Thoracic aorta endothelial cell (primary cell): ENCODE results near the gene ZNF581. TPM values are rescaled to one million over a fixed set of nuclear protein-coding genes. Genes with fewer than 3 reads are reported as not detected.

Experiments
- total RNA-seq: library from RNA; depleted of rRNA; stranded (reverse); fragments of >200 nt; gene quantifications from 2 replicates; pipeline ENCODE4 v1.2.3, GENCODE V29; 2012

ZNF581 gene, protein sequence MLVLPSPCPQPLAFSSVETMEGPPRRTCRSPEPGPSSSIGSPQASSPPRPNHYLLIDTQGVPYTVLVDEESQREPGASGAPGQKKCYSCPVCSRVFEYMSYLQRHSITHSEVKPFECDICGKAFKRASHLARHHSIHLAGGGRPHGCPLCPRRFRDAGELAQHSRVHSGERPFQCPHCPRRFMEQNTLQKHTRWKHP
- 16.4 and 16.7 TPM in 2 replicates for total RNA-seq

DNA sequence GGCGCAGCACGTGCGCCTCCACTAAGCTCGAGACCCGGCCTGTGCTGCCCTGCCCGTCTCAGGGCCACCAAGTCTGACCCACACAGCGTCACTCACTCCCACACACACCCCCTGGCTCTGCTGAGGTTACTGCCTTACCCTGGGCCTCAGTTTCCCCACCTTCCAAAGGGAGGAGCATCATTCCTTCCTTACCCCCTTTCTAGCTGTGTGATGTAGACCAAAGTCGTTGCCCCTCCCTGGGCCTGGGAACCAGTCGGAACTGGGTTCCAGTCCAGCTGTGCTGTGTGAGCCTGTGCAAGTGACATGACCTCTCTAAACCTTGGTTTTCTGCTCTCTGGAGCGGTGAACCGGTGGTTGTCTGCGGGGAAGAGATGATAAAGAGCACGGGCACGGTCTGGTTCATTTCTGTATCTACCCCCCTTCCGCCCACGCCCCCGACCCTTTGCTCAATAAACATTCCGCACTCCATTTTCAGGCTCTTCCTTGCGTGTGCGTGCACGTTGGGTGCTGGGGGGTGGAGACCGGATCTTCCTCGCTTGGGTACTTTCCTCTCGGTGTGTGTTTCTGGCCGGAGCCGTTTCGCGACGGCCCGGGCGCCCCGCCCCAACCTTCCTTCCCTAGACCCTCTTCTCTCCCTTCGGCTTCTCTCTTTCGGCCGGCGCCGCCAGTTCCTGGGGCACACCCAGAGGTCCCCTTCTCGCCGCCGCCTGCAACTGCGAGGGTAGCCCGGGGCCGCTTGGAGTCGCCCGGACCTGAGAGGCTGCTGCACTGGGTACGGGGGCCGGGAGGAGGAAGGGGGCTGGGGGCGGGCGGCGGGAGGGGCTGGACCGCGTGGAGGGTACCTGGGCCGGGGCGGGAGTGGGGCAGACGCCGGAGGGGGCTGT, at the start of gene ZNF581:
TSS of gene ZNF581 (plus strand) at position 647 of the 884 bp plus-strand sequence. CDS start 923 bp downstream, outside the sequence.

DNA sequence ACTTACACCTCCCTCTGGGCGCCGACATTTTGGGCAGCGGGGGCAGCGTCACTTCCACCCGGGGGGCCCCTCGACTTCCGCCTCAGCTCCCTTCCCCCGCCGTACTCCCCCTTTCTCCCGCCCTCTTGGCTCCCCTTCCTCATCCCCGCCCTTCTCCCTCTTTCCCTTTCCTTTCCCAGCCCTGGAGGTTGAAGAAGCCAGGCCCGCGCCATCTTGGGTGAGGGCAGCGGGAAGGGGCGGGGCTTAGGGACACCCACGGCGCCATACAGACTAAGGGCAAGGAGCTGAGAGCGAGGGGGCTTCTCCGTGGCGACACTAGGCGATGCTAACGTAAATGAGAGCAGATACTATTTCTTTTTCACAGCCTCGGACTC, 44.0 kb upstream of the ZNF581 start, which contains the start of gene FIZ1:
TSS of gene FIZ1 (minus strand) at position 50 of the 374 bp plus-strand sequence. CDS start 1,652 bp downstream, outside the sequence.

DNA sequence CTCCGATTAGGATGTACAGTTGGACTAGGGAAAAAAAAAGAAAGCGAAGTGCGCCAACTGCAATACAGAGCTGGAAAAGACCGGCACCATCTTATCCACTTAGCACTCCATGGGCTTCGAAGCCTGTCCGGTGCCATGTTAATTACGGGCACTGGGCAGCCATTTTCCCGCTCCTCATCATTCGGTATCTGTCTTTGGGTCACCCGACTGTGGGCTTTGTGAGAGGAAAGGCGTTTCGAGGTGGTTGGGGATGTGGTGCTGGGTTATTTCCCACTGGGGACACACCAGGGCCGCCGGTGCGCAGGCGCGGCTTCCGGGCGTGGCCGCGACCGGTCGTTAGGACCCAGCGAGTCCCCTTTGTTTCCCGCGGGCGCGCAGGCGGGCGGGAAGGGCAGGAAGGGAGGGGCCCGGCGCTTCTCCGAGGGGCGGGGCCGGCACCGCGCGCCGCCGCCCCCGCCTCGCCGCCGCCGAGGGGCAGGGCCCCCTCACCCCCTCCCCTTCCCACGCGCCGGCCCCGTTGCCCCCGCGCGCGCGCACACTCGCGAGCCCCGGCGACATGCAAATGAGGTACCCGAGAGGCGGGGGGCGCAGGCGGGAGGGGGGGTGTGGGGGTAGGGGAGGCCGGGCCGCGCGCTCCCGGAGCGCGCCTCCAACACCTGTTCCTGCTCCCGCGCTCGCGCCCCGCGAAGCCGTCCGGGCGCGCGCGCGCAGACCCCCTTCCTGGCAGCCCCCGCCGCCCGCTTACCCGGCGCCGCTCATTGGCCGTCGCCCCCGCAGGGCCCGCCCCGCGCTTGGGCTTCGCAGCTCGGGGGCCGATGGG, 43.4 kb upstream of the ZNF581 start, which contains the start of gene ZNF524:
TSS of gene ZNF524 (plus strand) at position 447 of the 820 bp plus-strand sequence. CDS start 1,825 bp downstream, outside the sequence.

DNA sequence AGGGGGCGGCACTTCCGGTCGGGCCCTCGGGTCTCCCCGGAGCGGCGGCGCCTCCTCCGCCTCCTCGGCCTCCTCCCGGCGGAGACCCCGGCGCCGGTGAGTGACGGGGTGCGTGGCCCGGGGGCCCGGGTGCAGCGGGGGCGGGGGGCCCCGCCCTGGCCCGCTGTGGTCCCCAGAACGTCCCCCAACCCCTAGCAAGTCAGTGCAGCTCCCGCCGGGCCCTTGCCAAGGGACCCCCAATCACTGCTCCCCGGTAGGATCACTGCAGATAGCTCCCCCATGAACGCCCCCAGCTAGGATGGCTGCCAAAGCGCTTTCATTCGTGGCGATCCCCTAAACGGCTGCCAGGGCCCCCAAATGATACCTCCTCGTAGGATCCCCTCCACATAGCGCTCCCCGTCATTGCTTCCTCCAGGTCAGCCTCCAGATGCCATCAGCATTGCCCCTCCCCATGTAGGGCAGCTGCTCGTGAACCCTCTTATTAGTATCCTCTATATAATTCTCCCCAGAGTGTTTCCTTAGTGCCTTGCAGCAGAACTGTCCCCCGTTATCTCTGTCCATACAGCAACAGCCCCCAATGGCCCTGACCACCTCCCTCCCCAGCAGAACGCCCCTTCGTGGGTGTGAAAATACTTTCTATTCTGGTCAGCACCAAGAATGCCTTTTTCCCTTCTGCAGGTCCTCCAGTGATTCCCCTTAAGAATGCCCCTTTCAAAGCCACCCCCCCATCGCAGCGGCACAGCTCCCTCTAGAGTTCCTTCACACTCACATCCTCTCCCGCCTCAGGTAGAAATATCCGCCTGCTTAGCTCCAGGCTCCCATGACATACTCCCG, 37.6 kb upstream of the ZNF581 start, which contains the start of gene ZNF865:
TSS of gene ZNF865 (plus strand) at position 11 of the 834 bp plus-strand sequence. CDS start 7,972 bp downstream, outside the sequence.

DNA sequence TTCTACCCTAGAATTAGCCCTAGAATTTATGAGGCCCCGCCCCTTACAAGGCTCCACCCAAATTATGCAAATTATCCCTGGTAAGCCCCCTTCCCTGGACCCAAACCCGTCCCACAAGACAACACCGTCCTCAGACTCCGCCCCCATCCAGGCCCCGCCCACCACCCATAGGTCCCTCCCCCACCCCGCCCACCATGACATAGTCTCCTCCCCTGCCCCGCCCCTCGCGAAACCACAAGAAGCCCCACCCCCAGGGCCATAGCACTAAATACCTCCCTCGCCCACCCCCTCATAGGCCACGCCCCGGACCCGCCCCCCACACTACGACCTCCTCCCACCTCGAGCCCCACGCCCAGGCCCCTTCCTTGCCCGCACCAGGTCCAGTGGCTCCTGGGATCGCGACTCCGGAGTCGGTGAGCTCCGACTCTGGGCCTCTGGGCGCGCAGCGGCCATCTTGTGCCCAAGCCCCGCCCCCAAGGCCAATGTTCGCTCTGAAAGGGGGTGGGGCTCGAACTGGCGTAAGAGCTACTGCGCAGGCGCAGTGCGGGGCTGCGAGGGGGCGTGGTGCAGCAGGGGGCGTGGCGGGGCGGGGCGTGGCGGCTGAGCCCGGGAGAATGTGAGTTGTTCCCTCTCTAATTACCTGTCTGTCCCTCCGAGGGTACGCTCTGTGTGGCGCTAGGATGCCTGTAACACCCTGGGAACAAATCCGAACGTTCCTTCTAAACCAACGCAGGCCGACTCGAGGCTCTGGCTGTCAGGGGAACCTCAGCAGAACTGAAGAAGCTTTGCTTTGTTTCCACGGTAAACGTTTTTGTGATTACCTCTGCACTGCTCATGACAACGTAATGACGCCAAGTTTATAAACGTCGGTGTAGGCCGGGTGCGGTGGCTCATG, 19.1 kb upstream of the ZNF581 start, which contains the start of gene ZNF784:
TSS of gene ZNF784 (minus strand) at position 458 of the 895 bp plus-strand sequence. CDS start at position 453, 5 bp downstream.

DNA sequence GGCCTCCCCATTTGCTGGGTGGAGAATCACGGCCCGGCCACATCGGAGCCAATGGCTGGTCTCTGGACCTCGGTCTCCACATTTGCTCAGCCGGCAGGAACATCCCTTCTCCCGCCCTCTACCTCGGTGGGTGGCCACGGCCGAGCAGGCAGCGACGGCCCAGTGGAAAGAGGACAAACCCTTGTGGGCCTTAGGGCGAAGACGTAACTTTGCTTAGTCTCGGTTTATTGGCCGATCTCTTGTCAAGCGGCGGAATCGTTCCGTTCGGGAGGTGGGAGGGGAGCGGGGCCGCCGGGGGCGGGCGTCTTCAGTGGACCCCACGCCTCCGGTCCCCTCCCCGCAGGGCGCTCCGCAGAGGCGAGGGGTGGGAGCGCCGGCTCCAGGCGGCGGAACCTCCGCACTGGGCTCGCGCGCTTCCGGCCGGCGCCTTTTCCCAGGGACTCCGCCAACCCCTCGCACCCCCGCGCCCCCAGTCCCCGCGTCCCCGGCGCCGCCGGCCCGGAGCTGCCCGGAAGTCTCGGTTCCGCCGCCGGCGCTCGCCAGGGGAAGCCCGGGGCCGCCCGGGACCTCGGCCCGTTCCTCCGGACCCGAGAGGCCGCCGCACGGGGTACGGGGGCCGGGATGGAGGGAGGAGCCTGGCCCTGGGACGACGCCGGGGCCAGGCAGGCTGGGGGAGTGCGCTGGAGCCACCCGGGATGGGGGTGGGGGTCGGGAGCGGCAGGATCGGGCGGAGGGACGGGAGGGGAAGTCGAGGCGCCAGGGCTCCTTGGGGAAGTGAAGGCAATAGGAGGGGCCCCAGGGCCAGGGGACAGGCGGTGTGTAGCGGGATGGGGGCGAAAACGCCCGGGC, 2.6 kb upstream of the ZNF581 start, which contains the start of gene ZNF580:
TSS of gene ZNF580 (plus strand) at position 426 of the 849 bp plus-strand sequence. CDS start 1,507 bp downstream, outside the sequence.

DNA sequence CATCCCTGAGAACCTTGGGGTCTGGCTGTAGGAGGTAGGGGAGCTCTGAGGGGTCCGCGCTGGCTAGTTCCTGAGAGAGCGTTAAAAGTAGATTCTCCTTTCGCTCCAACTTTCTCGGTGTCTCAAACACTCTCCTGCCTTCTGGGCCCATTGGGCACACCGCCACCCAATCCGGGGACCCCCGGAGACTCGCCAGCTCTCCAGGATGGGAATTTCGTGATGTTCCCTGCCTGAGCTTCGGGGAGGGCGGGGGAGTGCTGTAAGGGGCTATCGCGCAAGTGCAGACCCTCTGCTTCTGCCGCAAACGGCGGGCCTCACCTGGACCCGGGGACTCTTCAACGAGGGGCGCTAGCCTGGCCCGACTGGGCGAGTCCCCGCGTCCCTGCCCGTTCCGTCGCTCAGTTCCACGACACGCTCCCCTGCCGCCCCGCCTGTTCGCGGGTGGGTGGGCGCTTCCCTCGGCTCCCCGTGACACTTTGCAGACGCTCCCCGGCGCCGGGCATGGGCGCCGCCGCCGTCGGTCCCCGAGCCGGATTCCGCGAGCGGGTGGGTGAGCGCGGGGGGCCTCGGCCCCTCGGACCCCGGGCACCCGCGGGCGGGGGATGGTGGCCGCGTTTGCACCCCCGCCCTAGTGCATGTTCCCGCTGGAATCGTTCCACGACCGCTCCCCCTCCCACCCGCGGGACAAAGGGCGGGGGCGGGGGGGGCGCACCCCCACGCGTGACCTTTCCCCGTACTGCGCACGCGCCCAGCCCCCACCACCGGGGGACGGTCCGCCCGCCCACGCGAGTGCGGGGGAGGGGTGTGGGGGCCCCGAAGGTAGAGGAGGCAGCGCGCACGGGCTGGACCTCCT, 4.5 kb downstream of the ZNF581 start, which contains the start of gene CCDC106:
TSS of gene CCDC106 (plus strand) at position 481 of the 853 bp plus-strand sequence. CDS start 835 bp downstream, outside the sequence.

DNA sequence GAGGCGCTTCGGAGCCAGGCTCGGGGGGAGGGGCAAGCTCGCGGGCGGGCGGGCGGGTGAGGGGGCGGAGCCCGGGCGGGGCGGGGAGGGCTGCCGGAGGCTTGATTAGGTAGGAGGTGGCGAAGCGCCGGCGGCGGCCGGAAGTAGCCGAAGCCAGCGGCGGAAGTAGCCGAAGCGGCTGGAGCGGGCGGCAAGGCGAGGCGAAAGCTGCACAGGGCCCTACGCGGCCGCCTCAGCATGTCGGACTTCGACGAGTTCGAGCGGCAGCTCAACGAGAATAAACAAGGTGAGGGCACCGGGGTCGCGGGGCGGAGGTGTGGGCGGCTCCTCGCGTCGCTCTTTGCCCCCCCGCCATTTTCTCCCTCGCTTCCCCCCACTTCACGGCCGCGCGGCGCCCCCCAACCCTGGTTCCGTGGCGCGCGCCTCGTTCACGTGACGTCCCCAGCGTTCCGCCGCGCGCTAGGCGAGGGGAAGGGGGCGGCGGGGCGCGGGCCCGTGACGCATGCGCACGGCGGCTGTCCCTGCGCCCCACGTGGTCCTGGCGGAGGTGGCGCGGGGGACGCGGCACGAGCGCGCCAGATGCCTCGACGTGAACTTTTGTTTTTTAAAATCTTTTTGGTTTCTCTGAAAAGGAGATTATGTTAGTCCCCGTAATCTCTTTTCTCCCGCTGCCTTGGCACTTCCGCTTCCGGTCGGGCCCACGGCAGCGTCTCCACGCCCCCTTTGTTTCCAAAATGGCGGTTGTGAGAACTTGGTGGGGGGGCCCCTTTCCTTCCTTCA, 11.6 kb downstream of the ZNF581 start, which contains the start of gene U2AF2:
TSS of gene U2AF2 (plus strand) at position 168 of the 780 bp plus-strand sequence. CDS start at position 238, 70 bp downstream.

DNA sequence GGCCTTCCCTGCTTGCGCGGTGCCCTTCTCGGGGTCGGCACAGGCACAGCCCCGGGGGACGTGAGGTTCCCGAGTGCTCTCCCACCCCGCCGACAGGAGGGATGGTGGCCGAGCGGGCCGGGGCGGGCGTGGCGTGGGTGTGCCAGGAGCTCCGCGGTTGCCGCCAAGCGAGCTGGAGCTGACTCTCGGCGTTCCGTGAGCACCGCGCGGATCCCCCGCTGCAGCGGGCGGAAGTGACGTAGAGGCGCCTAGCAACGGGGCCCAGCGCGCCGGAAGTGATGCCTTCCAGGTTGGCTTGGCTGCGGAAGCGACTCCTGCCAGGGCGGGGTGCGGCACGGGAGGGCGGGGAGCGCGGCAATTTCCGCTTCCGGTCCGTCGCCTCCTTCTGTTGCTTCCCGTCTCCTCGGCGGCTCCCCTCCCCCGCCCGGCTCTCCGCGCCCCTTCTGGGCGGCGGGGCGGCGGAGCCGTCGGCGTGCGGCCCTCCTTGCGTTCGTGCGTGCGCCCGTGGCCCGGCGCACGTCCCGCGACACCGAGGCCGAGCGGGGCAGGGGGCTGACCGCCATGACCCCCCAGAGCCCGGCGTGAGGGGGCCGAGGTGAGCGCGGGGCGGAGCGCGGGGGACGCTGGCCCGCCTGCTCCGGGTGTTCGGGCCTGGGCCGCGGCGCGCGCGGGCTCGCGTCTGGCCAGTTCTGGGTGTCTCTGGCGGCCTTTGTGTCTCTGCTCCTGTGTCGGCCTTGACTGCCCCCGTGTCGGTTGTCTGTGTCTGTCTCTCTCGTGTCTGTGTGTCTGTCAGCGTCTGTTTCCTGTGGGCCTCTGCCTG, 31.6 kb downstream of the ZNF581 start, which contains the start of gene EPN1:
TSS of gene EPN1 (plus strand) at position 386 of the 820 bp plus-strand sequence. CDS start 3,402 bp downstream, outside the sequence.

Other genes starting within 250 kb of the ZNF581 start
- 110 and 177 TPM in 2 replicates for gene UBE2S, start 235.9 kb upstream of the ZNF581 start, total RNA-seq
- not detected in 2 replicates for gene SHISA7, start 200.3 kb upstream of the ZNF581 start, total RNA-seq
- 33.5 and 43.0 TPM in 2 replicates for gene ISOC2, start 182.0 kb upstream of the ZNF581 start, total RNA-seq
- not detected in 2 replicates for gene C19orf85, start 178.9 kb upstream of the ZNF581 start, total RNA-seq
- 2.4 and 3.2 TPM in 2 replicates for gene ZNF628, start 167.0 kb upstream of the ZNF581 start, total RNA-seq
- gene NAT14, start 158.5 kb upstream of the ZNF581 start, total RNA-seq: 8.9 and 9.6 TPM in 2 replicates
- gene SSC5D, start 155.2 kb upstream of the ZNF581 start, total RNA-seq: 0.27 and 0.79 TPM in 2 replicates
- not detected in 2 replicates for gene SBK2, start 106.5 kb upstream of the ZNF581 start, total RNA-seq
- 0.27 and 0.65 TPM in 2 replicates for gene SBK3, start 98.1 kb upstream of the ZNF581 start, total RNA-seq
- gene ZNF579, start 62.8 kb upstream of the ZNF581 start, total RNA-seq: 4.1 and 5.1 TPM in 2 replicates
- 3.2 and 4.2 TPM in 2 replicates for gene FIZ1, start 44.1 kb upstream of the ZNF581 start, total RNA-seq
- gene ZNF524, start 43.4 kb upstream of the ZNF581 start, total RNA-seq: 7.2 and 9.0 TPM in 2 replicates
- 1.6 and 1.8 TPM in 2 replicates for gene ZNF865, start 38.0 kb upstream of the ZNF581 start, total RNA-seq
- 2.0 and 2.4 TPM in 2 replicates for gene ZNF784, start 19.1 kb upstream of the ZNF581 start, total RNA-seq
- gene ZNF580, start 2.6 kb upstream of the ZNF581 start, total RNA-seq: 5.1 and 6.7 TPM in 2 replicates
- gene CCDC106, start 4.6 kb downstream of the ZNF581 start, total RNA-seq: 8.0 and 8.5 TPM in 2 replicates
- gene U2AF2, start 11.4 kb downstream of the ZNF581 start, total RNA-seq: 171 and 192 TPM in 2 replicates
- 74.6 and 86.4 TPM in 2 replicates for gene EPN1, start 31.6 kb downstream of the ZNF581 start, total RNA-seq
- gene NLRP9, start 94.8 kb downstream of the ZNF581 start, total RNA-seq: not detected in 2 replicates
- gene RFPL4A, start 115.4 kb downstream of the ZNF581 start, total RNA-seq: not detected in 2 replicates
- gene RFPL4AL1, start 125.5 kb downstream of the ZNF581 start, total RNA-seq: 0.13 TPM in 1 of 2 replicates, not detected in the other
- not detected in 2 replicates for gene NLRP11, start 188.3 kb downstream of the ZNF581 start, total RNA-seq
- gene NLRP4, start 192.9 kb downstream of the ZNF581 start, total RNA-seq: not detected in 2 replicates